ENCODE measurements around the gene WDR91. TPM values are rescaled to one million over a fixed set of nuclear protein-coding genes. Genes with fewer than 3 reads are reported as not detected.

WDR91 gene
- total and polyA plus RNA-seq, 2 donors (not counting 3 experiments of a cell fraction or from before 2014, with no cell fraction given) = 6.7 to 7.0 TPM

GRCh38 chr7:135258585-135258984 is 47.3 kb upstream of the WDR91 start:
- Histone ChIP-seq H3K4me3 (replicated peaks in 1 of 3; ENCODE audit: insufficient read depth in 1 of 3, low read depth in 1 of 3, low read length in 3 of 3) (no peak overlapping the region), H3K4me2 (ENCODE audit: insufficient read depth, low read length) (no peak overlapping the region), H3K27me3 (ENCODE audit: control insufficient read depth in 2 of 2, insufficient read depth in 2 of 2, low read length in 2 of 2) (no peaks in the 10 kb centered on the region), H3K9me3 (replicated peaks; ENCODE audit: control insufficient read depth, insufficient read depth, low read length) (no peaks in the 10 kb centered on the region), H4K20me1 (replicated peaks; ENCODE audit: control insufficient read depth, extremely low read depth, insufficient read depth, low read length) (no peaks in the 10 kb centered on the region), H3K9me1 (replicated peaks; ENCODE audit: control insufficient read depth, extremely low read depth, insufficient read depth, low read length) (no peaks in the 10 kb centered on the region), H3K27ac (ENCODE audit: insufficient read depth, low read depth, low read length) (no peak overlapping the region), H3K4me1 (ENCODE audit: control insufficient read depth, extremely low read depth, insufficient read depth, low read length) (peaks cover 14% of the 10 kb centered on the region), H3K36me3 (ENCODE audit: control insufficient read depth in 2 of 2, extremely low read depth in 1 of 2, insufficient read depth in 2 of 2, low read length in 2 of 2) (no peaks in the 10 kb centered on the region), H3K79me2 (ENCODE audit: control insufficient read depth, insufficient read depth, low read length) (no peaks in the 10 kb centered on the region), H2AFZ (ENCODE audit: low read depth, low read length) (no peak overlapping the region), H3K9ac (replicated peaks; ENCODE audit: extremely low read depth, insufficient read depth, low read length) (no peak overlapping the region)
- DNase-seq (ENCODE audit: low read depth, low spot score) (no peak), FAIRE-seq (no peak)
- CTCF ChIA-PET = interaction anchor here (1.5 to 4.4 kb wide), 2 partner anchors 16 to 21 kb away, joined by 3 to 31 read pairs; no protein-coding TSS in a partner anchor
- TF ChIP-seq MYC (IDR thresholded peaks at IDR 0.05; ENCODE audit: low read depth, low read length) (no peak), MAX (IDR thresholded peaks at IDR 0.05; ENCODE audit: insufficient read depth, insufficient read length) (no peak), POLR2AphosphoS5 (IDR thresholded peaks at IDR 0.05; ENCODE audit: insufficient read depth, low read depth, low read length) (no peak), CTCF (IDR thresholded peaks at IDR 0.05; ENCODE audit: extremely low read depth in 1 of 2, insufficient read depth in 1 of 2, low read depth in 1 of 2, low read length in 2 of 2) (no peak), FOS (IDR thresholded peaks at IDR 0.05; ENCODE audit: borderline replicate concordance, insufficient read depth, low read length) (no peak), JUN (IDR thresholded peaks at IDR 0.05; ENCODE audit: borderline replicate concordance, insufficient read depth, insufficient read length, low read depth) (no peak)
- intact Hi-C loops (cut with micrococcal nuclease) = no loop called here
- POLR2A ChIA-PET = no interaction called here
- dilution Hi-C loops (cut with MboI; ENCODE audit: extremely low pct_ligation_motif_present, low sequenced_read_pairs) = no loop called here
- no TSS peak for BruUV-seq (replicated peaks)

Data from endothelial cell of umbilical vein (primary cell).